ENCODE data around the gene CABP1.
"Not testable (repeated sequence)": the region's sequence is repeated elsewhere in the genome, so short reads cannot be mapped to it uniquely, and the experiment has no call there.

CABP1 gene

GRCh38 chr12:120668868-120669840 lies 28.7 kb downstream of the CABP1 start:
- DNase-seq, result peak in 1 of 2 donors; percentile 40

- DNase-seq, result not testable (repeated sequence)
Measured at GRCh38 chr12:120670237-120670636, 29.8 kb downstream of the CABP1 start.

GRCh38 chr12:120670667-120671066 lies 30.2 kb downstream of the CABP1 start:
- DNase-seq, result no peak

- DNase-seq, result peak in 1 of 2 donors; percentile 39
Measured at GRCh38 chr12:120674097-120674636, 33.7 kb downstream of the CABP1 start.

GRCh38 chr12:120677765-120678473 lies 37.5 kb downstream of the CABP1 start:
- peak in 1 of 2 donors; percentile 29 for DNase-seq

GRCh38 chr12:120678572-120678971 lies 38.1 kb downstream of the CABP1 start:
- DNase-seq, result no peak

- no peak for DNase-seq
Measured at GRCh38 chr12:120680165-120680738, 39.8 kb downstream of the CABP1 start.

- DNase-seq, result peak in 1 of 2 donors; percentile 18
Measured at GRCh38 chr12:120684523-120684932, 44.1 kb downstream of the CABP1 start.

GRCh38 chr12:120685522-120685921 lies 45.1 kb downstream of the CABP1 start:
- DNase-seq, result no peak

GRCh38 chr12:120686151-120686689 lies 45.8 kb downstream of the CABP1 start:
- DNase-seq, result peak; percentile 97 to 98

- DNase-seq, result peak; percentile 99
Measured at GRCh38 chr12:120686690-120687577, 46.5 kb downstream of the CABP1 start, which contains the start of gene MLEC. Gene MLEC (plus strand): TSS chr12:120687149. CDS start chr12:120687297, 148 bp downstream.

GRCh38 chr12:120687578-120688289 lies 47.3 kb downstream of the CABP1 start:
- DNase-seq, result peak in 1 of 2 donors; percentile 24

- DNase-seq, result no peak
Measured at GRCh38 chr12:120688527-120689071, 48.2 kb downstream of the CABP1 start.

- DNase-seq, result no peak
Measured at GRCh38 chr12:120689397-120690082, 49.1 kb downstream of the CABP1 start.

- no peak for DNase-seq
Measured at GRCh38 chr12:120690083-120690450, 49.6 kb downstream of the CABP1 start.

- no peak for DNase-seq
Measured at GRCh38 chr12:120690978-120691377, 50.6 kb downstream of the CABP1 start.

GRCh38 chr12:120692524-120693033 lies 52.2 kb downstream of the CABP1 start:
- no peak for DNase-seq

GRCh38 chr12:120693848-120694247 lies 53.4 kb downstream of the CABP1 start:
- DNase-seq, result no peak

- DNase-seq, result no peak
Measured at GRCh38 chr12:120696626-120697025, 56.2 kb downstream of the CABP1 start.

GRCh38 chr12:120697344-120697743 lies 56.9 kb downstream of the CABP1 start:
- no peak for DNase-seq
